AG04449 (cell line): Measurements from ENCODE around the gene TNFAIP2.

Source experiments
- CTCF ChIA-PET: fragments of 350-600 bp; formaldehyde crosslinking; extraction: SDS; loops from one replicate; lab custom pipeline; 2021; ENCODE audit warnings: antibody characterized with exemption; lab: Yijun Ruan, JAX
- POLR2A ChIA-PET: fragments of 400-600, 350-600 bp; formaldehyde crosslinking; extraction: SDS; loops from one replicate; lab custom pipeline; 2020; ENCODE audit warnings: antibody characterized with exemption, inconsistent platforms; lab: Yijun Ruan, JAX
- DNase-seq: peaks from one replicate; pipeline ENCODE4 v3.0.0-alpha.2; 2010; ENCODE audit warnings: low read depth, low spot score
- H3K4me3 ChIP-seq: 2 replicates; pipeline ENCODE4 v1.5.1; 2011; ENCODE audit warnings: low read depth, mild to moderate bottlenecking, control low read depth, low read length
- TF ChIP-seq, protein P1 (sequence below): IDR thresholded peaks from one replicate; pipeline ENCODE4 v1.5.1; 2011; ENCODE audit warnings: mild to moderate bottlenecking, moderate library complexity, low read length, control low read depth, inconsistent platforms; ENCODE audit not compliant: insufficient read depth; ENCODE audit errors: missing control alignments

The TNFAIP2 gene

DNA sequence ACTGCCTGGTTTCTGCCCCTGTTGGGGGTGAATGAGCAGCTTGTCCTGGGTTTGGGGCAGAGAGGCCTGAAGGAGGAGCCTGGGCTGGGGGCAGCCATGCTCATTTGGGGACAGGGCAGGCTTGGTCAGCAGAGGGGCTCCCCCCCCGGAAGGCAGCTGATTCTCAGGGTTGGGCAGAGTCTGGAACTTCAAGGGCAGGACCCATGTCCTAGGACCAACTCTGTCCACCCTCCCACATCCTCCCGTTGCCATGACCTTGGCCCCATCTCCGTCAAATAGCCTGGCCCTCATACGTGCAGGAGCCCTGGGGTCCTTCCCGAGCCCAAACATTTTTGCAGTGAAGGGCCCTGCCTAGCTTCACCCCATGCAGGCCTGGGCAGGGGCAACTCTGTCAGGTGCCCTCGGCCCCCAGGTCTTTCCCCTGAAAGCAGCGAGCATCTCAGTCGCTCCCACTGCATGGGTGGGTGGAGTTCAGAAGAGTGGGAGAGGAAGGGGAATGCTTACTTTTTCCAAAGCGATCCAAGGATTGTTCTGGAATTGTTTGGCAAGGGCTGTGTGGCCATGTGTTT is 32.6 kb downstream of the TNFAIP2 start:
- DNase-seq, result no peak
- H3K4me3 ChIP-seq, result no peak overlapping the region
- TF ChIP-seq, protein P1, sequence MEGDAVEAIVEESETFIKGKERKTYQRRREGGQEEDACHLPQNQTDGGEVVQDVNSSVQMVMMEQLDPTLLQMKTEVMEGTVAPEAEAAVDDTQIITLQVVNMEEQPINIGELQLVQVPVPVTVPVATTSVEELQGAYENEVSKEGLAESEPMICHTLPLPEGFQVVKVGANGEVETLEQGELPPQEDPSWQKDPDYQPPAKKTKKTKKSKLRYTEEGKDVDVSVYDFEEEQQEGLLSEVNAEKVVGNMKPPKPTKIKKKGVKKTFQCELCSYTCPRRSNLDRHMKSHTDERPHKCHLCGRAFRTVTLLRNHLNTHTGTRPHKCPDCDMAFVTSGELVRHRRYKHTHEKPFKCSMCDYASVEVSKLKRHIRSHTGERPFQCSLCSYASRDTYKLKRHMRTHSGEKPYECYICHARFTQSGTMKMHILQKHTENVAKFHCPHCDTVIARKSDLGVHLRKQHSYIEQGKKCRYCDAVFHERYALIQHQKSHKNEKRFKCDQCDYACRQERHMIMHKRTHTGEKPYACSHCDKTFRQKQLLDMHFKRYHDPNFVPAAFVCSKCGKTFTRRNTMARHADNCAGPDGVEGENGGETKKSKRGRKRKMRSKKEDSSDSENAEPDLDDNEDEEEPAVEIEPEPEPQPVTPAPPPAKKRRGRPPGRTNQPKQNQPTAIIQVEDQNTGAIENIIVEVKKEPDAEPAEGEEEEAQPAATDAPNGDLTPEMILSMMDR, result no peak
- POLR2A ChIA-PET, result no interaction called here
- CTCF ChIA-PET, result interaction anchor here (1.5 to 3.5 kb wide), 2 partner anchors 16 to 50 kb away, joined by 4 to 15 read pairs; no protein-coding TSS in a partner anchor

DNA sequence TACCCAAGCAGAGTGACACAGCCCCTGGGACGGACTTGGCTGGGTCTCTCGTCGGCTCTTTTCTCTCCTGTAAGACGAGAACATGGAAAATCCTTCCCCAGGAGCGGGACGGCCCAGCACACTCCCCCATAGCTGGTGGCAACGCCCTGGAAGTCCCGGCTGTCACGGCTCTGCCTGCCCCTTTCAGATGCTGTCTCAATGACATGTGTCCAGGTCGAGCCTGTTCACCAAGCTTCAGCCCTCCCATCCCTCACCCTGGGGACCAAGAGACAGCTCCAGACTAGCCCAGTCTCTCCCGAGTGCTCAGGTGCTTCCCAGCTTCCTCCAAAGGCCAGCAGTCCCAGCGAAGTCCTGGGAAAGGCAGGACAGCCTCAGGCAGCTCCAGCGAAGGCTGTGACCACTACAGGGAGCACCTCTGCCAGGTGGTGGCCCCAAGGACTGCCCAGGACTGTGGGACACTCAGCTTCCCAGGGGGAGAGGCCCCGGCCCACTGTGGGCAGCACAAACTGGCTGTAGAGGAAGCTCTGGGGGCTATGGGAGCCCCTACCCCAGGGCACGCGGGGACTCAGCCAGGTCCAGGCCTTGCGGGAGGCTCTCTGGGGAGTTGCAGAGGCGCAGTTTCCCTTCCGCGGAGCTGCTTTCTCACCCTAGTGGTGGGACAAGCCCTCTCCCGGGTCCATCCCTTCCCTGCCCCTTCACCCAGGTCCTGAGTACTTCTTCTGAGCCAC is 33.6 kb downstream of the TNFAIP2 start:
- TF ChIP-seq, protein P1, result no peak
- no peak overlapping the region for H3K4me3 ChIP-seq
- DNase-seq, result no peak
- ChIA-PET CTCF (interaction anchor here (0.9 to 3.5 kb wide), 3 partner anchors 14 to 51 kb away, joined by 3 to 15 read pairs (median 4); no protein-coding TSS in a partner anchor), POLR2A (no interaction called here)

DNA sequence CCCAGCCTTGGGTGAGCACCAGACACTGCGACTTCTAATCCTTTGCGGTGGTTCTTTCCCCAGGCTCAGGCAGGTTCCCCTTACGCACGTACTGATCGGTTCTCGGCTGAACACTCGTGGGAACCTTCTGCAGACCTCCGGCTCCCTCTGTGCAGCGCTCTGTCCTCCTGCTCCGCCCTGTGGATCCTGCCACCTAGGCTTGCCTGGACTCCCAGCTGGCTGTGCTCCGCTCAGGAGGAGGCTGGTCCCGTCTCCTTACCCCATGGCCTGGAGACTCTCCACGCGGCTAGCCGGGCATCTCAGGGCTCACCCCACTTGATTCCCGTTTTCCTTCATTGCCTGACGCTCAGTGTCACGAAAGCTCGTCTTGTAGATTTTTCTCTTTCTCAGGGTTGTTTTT is 34.7 kb downstream of the TNFAIP2 start:
- TF ChIP-seq, protein P1, result no peak
- no peak overlapping the region for H3K4me3 ChIP-seq
- ChIA-PET POLR2A (no interaction called here), CTCF (interaction anchor here (3.5 kb wide), 1 partner anchor 53 kb away, joined by 15 read pairs; no protein-coding TSS in a partner anchor)
- no peak for DNase-seq

DNA sequence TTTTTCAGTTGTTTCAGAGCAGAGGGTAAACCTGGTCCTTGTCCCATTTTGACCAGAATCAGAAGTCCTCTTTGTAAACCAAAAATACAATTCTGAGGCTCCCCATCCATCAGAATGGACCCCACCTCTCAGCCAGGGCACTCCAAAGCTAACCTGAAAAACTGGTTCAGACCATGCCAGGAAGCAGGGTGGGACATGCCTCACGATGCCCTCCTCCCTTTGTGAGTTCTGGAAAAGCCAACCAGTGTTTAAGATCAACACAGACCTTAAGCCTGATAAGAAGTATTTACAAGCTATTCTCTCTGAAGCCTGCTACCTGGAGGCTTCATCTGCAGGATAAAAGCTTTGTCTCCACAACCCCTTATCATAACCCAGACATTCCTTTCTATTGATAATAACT is 35.4 kb downstream of the TNFAIP2 start:
- TF ChIP-seq, protein P1, result no peak

DNA sequence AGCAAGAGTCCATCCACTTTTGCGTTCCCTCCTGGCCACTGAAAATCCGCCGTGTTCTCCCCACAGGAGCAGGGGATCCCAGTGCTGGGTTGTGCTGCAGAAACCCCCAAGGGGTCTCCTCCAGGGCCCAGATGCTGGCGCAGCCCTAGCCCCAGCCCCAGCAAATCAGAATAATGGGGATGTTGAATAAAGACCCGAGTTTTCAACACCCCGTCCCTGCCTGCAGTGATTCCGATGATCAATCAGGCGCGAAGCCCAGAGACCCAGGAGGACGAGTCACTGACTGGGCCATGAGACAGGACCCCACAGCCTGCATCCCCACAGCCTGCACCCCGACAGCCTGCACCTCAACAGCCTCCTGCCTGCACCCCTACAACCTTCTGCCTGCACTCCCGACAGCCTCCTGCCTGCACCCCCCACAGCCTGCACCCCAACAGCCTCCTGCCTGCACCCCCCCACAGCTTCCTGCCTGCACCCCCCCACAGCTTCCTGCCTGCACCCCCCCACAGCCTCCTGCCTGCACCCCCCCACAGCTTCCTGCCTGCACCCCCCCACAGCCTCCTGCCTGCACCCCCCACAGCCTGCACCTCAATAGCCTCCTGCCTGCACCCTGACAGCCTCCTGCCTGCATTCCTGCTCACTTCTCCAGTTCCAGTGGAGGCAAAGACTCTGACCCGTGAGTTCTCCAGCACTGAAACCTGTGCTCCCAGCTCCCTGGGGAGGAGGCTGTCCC is 37.2 kb downstream of the TNFAIP2 start:
- DNase-seq, result no peak
- no peak overlapping the region for H3K4me3 ChIP-seq
- TF ChIP-seq, protein P1, result no peak
- CTCF ChIA-PET, result no interaction called here
- POLR2A ChIA-PET, result no interaction called here

More for the DNA sequence above, 35.4 kb downstream of the TNFAIP2 start:
- DNase-seq, result no peak
- POLR2A ChIA-PET, result no interaction called here
- CTCF ChIA-PET, result no interaction called here
- no peak overlapping the region for H3K4me3 ChIP-seq

DNA sequence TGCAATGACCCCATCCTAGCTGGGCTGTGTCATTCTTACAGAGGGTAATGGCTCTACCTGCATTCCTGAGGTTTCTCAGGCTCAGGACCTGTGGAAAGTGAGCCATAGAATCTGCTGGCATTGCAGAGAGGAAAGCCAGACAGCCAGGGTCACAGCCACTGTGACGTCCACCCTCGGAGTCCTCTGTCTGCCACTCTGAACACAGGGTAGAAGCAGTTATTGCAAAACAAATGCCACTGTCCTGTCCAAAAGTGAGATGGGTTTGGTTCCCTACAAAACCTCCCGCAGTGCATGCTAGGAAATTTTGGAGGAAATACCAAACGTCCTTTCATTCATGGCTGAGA is 37.8 kb downstream of the TNFAIP2 start:
- POLR2A ChIA-PET, result no interaction called here
- no peak for DNase-seq
- H3K4me3 ChIP-seq, result no peak overlapping the region
- CTCF ChIA-PET, result interaction anchor here (1.5 kb wide), 1 partner anchor 57 kb away, joined by 4 read pairs; no protein-coding TSS in a partner anchor
- TF ChIP-seq, protein P1, result no peak
